Caki2 (cell line): ENCODE measurements around the gene COPS9. TPM values are rescaled to one million over a fixed set of nuclear protein-coding genes. Genes with fewer than 3 reads are reported as not detected.

Experiments used
- DNase-seq: peaks from one replicate; pipeline ENCODE4 v3.0.0-alpha.2; 2015; ENCODE audit warnings: low read depth
- in situ Hi-C: cut with HindIII; loops from 2 replicates; pipeline ENCODE4 v1.10.0; 2016; ENCODE audit warnings: low sequenced_read_pairs, low pct_unique_long_range_greater_than_20kb, mixed read lengths
- total RNA-seq: library from RNA; depleted of rRNA; stranded (reverse); fragments of >200 nt; shearing (Covaris generic); gene quantifications from 2 replicates; pipeline ENCODE4 v1.2.3, GENCODE V29; 2014; ENCODE audit warnings: low replicate concordance

The COPS9 gene
- total RNA-seq, 1 experiment from 2014 or later, result 72.6 TPM

DNA sequence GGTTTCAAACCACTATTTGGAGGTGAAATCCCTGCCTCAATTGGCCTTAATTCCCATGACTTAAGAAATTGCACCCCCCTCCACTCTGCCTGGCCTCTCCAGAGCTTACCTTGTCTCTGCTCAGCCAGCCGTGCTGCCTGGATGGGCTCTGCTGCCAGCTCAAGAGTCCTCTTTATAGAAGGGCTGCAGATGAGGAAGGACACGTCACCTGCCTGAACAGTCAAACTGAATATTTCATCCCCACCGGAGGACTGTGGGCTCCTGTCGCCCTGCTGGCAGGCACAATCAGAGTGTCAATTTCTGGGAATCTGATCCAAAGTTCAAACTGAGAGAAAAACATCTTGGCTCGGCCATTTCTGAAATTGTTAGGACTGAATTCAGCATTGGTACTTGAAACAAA lies 4.4 kb upstream of the COPS9 start, which contains the start of gene OTOS:
OTOS (minus strand) TSS at position 148 of the 400 bp plus-strand sequence. CDS start 332 bp downstream, outside the sequence.
- DNase-seq, result no peak
- in situ Hi-C loops, result no loop called here

DNA sequence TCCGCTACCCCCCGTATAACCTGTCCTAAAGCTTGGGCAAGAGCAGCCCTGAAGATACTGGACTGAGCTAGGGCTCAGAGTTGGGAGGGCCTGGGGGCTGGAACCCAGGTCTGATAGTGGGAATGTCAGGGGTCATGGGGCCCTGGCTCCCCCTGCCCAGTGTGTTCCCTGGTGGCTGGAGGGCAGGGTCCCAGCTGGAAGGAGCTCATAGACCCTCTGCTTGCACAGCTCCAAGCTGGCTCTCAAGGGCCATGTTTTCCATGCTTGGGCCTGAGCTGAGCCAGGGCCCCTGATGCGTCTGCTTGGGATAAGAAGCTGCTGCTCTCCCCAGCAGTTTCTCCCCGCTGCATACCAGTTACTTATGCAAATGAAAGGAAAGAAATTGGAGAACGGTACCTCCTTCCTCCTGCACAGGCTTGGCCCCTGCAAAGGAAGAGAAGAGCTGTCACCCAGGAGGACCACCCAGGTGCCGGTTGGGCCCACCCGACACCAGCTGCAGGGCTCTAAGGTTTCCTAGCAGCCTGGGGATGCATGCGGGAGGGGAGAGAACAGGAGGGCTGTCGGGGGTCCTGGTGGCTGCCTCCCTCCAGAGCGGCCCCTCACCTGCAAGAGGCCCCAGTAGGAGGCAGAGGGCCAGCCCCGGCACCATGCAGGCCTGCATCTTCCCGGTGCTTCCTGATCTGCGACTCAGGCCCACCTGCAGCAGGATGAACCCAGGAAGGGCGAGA lies 3.7 kb upstream of the COPS9 start:
- no peak for DNase-seq
- in situ Hi-C loops, result no loop called here

DNA sequence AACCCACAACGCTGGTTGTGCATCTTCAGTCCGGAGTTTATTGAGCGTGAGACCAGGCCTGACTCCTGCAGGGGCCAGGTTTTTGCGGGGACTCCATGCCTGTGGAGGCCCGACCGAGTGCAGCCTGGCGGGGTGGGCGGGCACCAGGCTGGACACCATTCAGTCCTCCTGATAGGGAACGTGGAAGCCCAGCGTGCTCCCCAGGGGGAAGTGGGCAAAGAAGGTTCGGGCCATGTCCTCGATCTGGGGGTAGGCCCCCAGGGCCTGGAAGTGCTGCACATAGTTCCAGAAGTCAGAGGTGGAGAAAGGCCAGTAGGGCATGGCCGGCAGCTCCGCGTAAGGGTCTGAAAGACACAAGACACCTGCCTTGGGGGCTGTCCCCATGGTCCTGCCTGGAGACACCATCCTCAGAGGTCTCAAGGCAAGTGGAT lies 2.9 kb upstream of the COPS9 start:
- in situ Hi-C loops, result no loop called here

DNA sequence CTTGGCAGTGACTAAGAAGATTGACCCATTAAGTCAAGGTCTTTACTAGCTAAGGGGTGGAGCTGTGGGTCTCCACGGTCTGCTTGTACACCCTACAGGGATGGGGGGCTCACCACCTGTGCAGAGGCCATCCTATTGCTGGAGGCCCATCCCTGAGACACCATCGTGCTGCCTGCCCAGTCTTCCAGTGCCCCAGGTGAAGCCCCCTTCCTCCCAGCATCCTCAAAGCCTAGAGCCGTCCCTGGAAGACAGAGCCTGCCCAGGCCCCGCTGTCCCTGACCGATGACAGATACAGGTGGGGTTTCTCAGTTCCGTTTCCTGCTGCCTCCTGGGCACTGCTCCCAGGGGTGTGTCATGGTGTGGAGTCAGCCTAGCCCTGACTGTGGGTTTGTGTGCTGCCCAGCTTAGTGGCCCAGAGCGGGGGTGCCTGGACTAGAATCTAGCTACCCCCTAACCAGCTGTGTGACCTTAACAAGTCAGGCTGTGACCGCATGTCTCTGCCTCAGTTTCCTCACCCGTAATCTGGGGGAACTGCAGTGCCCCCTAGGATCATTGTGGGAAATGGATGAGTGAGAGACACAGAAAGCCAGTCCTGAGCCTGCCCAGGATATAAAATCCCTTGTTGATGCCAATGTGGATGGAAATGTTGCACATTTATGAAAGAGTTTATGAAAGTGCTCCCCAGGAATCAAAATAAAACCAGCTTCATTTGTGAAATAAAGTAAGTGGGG lies 2.3 kb upstream of the COPS9 start:
- in situ Hi-C loops, result no loop called here
- DNase-seq, result no peak

More for the DNA sequence above, 2.9 kb upstream of the COPS9 start:
- no peak for DNase-seq

DNA sequence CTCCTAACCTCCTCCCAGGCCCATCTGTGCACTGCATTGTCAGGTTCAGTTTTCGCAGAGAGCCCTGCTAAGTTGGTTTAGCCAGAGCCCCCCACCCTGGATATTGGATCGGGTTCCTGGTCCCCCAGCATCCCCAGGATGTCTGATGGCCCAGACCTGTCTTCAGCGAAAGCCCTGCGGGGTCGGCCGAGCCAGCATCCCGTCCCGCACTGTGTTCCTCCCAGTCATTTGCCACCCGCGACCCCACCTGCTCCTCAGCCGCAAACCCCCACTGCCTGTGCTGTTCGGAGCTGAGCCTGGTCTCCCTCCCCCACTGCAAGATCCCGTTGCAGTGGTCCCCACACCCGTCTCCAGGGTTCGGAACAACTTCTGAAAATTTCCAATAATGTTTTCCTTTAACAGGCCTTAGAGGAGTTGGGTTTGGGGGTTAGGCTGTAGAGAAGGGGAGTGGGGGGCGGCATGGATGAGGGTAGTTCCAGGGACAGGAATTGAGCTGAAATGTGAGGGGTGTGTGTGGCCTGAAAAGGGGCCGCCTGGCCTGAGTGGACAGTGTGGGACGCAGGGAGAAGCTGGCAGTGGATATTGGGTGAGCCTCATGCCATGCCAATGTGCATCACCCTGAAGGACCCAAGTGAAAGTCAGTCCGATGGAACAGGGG lies 1.6 kb upstream of the COPS9 start:
- no peak for DNase-seq
- in situ Hi-C loops, result no loop called here

DNA sequence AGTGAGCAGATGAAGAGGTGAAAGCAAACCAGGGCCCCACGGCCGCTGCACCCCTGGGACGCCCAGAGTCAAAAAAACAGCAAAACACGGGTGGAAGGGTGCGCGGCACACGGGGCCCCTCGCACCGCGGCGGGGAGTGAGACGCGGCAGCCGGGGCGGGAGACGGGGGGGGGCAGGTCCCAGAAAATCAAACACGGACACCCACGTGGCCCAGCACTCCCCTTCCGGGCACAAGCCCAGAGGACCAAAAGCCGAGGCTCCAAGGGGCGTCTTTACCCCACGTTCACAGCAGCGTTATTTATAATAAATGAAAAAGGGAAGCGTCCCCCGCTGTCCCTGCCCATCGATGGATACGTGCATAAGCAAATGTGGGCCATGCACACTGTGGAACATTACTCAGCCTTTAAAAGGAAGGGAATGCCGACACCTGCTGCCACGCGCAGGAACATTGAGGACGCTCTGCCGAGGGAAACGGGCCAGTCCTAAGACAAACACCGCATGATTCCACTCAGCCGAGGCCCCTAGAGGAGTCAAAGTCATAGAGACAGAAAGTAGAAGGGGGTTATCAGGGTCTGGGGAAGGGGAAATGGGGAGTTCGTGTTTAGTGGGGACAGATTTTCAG lies 677 bp upstream of the COPS9 start:
- in situ Hi-C loops, result no loop called here
- no peak for DNase-seq

DNA sequence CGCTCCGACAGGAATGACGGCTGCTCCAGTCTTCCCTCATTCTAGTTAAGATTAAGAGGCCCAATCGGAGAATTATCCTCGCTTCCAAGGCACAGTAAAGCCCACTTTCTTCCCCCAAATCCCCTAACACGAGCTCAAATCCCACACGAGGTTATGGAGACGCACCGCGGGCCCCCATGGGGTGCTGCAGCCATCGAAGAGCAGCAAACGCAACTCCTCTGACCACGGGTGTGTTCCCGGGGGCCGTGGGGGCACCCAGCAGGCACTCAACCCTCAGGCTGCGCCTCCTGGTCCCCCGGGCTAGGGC lies 446 bp downstream of the COPS9 start:
- no peak for DNase-seq
- in situ Hi-C loops, result no loop called here

DNA sequence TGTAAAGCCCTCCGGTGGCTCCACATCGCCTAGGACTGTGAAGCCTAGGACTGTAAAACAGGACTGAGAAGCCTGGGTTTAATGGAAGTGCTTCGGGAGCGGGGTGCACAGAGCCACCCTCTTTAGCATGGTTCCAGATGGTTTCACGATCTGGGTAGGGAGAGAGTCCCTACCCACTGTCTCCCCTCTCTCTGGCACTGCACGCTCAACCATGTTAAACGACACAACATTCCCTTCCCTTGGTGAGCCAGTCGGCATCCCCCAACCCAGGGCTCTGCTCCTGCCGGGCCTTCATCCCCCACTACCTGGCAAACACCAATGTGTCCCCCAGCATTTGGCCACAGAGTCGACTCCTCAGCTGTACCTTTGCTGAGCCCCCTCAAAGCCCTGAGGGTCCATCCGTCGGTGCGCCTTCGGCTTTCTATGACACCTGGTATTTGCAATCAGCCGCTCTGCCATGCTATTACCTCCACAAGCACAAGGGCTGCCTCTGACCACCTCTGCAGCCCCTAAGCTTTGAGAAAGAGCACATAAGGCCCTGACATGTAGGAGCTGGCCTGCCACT lies 1.1 kb downstream of the COPS9 start:
- no peak for DNase-seq
- in situ Hi-C loops, result no loop called here

DNA sequence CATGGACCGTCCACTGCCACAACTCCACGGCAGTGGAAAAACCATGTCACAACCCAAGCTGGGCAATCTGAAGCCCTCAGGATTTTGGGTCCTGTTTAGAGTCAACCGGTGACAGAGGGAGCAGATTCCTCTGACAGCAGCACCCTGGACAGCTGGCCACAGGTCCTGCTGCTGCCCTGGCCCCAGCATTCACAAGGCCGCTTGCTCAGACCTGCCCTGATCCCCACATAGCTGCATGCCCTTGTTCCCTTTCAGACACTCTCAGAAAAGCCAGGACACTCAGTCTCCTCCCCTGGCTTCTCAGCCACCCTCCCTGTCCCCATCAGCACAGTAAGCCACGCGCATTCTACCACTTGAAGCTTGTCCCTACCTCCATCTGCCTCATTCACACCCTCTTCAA lies 1.6 kb downstream of the COPS9 start:
- in situ Hi-C loops, result no loop called here
- DNase-seq, result no peak

DNA sequence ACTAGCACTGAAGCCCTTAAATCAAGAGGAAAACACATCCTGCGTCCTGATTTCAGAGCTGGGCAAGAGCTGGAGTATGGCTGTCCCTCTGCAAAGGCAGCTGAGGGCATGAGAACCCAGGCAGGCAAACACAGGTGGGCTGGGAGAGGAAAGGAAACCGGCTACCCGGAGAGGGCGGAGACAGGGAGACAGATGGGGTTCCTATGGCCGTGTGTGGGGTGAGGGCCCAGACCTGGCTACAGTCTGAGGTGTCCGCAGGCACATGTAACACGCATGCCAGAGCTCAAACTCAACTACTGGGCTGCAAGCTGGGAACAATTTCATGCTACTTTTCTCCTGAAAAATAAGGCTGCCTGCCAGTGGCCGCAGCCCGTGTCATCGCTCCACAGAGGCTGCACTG lies 2.7 kb downstream of the COPS9 start:
- in situ Hi-C loops, result no loop called here
- DNase-seq, result no peak

DNA sequence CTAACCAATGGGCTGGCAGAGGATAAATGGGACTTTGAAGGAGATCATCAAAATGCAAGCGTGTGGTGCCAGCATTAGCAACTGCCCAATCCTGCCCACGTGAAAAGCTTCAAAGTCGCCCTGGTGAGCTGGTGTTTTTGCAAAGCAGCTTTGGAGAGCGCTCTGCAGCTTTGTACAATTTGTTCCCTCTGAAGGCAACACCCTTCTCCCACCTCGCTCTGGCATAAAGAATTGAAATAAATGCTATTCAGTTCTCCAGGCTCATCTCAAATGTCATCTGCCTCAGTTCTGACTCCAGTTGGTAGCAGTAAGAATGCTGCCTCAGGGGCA lies 3.5 kb downstream of the COPS9 start:
- in situ Hi-C loops, result no loop called here
- no peak for DNase-seq

DNA sequence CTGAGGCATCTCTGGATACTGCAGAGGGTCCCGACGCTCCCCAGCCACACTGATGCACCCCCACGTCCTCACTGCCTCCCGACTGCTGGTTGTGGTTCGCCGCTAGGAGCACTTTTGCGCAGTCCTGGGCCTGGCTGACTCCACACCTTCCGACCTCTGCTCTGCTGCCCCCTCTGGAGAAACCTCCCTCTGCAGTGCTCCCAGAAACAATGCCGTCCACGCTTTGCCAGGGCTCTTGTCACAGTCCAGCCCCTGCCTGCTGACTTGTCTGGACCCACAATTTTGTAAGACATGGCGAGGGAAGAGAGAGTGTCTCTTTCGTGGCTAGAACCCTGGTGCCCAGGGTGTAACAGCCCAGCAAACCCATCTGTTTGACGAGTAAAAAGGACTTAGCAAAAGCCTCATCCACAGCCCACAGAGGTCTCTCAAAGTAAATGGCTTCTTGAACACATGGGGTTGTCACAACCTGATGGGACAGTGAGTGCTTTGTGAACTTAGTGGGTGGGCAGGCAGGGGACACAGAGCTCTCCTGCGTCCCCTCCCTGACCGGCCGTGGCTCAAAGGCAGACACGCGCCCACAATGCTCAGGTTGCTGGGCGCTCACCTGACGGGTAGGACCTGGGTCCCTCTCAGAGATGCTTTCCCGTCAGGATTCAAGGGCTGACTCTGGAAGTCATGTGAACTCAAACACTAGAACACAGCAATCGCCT lies 4.0 kb downstream of the COPS9 start:
- DNase-seq, result no peak
- in situ Hi-C loops, result no loop called here

DNA sequence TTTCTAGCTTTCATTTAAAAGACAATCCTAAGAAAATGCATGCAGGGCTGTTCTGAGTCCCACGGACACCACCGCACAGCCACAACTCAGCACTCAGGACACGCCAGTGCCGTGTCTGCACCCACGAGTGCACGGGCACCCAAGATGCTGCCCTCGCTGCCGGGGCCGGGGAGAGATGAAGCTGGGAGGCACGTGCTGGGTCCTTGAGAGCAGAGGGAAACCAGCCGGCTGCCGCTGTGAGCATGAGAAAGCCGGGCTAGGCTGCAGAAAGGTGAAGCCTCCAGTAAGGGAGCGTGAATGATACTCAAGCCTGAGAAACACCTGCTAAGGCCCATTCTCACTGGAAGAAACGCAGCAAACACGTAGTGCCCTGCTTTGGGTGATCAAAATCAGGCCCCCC lies 4.8 kb downstream of the COPS9 start:
- in situ Hi-C loops, result no loop called here

DNA sequence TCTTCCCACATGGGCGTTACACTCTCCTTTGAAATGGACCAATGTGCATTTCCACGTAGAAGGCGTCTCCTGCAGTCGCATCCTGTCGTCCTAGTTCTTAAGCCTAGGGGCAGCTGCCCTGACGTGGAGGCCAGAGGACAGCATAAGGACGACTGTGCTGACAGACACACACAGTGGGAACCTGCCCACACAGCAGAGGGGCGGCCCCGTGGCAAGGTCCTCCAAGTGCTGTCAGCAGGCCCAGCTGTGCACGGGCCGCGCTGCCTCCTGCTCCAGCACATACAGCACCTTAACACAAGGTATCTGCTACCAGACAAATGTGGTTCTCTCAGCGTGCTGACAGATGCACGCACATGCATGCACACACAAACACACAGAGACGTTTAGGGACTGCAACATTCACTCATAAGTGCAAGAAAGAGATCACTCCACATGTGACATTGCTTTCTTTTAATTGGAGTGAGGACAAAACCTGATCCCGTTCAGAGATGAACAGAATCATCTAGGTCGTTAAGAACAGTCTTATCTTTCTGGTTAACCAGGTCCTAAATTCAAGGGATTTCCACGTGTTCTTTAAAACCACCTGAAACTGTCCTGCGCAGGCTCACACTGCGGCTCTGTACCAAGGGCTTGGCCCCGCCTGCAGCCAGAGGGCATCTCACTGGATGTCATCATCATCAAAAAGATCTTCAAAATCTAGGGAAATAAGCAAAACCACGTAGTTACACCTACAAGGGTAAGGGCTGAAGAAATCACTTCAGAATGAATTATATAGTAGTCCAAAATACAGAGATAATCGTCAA lies 5.5 kb downstream of the COPS9 start:
- in situ Hi-C loops, result no loop called here
- no peak for DNase-seq

More for the DNA sequence above, 4.8 kb downstream of the COPS9 start:
- DNase-seq, result no peak

DNA sequence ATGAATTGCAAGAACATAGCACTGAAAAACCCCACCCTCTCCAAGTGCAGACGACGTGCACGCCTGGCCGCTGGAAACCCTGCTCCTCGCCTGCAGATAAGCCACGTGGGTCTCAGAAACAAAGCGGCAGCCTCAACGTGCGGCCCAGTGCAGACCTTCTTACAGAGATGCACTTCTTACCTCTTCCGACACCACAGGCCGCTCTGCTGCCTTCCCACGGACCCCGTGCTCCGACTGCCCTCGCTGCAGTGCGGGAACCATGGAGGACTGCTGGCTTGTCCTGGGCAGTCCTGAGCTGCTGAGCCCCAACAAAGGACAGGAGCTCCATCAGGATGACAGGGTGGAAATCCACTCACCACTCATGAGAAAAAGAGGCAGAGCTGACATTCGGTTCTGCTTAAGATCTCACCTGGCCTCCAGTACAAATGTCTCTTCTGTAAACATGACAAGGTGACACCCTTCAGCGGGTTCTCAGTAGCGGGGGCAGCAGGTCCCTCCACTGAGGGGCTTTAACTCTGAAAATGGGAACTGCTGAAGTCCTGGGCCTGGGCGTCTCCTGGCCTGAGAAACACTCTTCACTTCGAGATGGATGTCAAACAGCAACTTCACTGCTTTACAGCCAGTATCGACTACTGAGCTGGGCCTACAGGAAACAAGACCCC lies 6.2 kb downstream of the COPS9 start:
- in situ Hi-C loops, result no loop called here
- DNase-seq, result no peak

DNA sequence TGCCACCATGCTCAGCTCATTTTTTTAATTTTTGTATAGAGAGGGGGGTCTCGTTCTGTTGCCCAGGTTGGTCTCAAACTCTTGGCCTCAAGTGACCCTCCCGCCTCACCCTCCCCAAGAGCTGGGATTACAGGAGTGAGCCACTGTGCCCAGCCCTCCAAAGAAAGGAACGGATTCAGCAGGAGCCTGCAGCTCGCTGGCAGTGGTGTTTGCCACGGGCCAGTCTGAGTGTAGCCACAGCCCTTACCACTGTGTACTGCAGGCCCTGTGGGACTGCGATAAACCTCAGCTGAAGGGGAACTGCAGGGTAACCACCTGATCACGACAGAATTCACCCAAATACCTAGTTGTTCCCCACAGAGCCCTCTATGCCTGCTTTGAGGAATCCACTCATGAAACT lies 6.8 kb downstream of the COPS9 start:
- in situ Hi-C loops, result no loop called here
- DNase-seq, result no peak

DNA sequence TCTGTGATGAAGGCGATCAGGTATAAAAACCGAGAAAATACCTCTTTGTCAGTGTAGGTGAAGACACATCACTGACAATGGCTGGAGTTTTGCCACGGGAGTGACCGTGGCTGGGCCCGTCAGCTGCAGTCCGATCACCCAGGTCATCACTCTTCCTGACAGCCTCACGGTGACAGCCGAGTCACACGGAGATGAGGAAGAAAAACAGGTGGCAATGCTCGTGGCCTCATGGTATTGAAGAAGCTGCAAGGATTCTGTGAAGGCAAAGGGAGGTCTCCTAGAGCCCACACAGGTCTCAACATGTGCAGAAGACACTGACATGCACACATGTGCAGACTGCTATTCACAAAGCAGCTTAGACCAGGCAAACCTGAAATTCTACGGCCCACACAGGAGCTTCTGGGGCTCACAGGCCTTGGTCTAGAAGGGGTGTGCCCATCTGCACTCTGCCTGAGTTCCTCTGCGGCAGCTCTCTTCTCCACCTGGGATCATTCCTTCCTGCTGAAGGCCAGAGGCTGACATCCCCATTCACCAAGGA lies 7.4 kb downstream of the COPS9 start:
- DNase-seq, result no peak
- in situ Hi-C loops, result no loop called here
